Suprapubic skin (tissue), 4 donors: ENCODE measurements around the gene DIAPH1. TPM values are rescaled to one million over a fixed set of nuclear protein-coding genes. Genes with fewer than 3 reads are reported as not detected.

Experiments used
- DNase-seq, 2 donors: peaks; one replicate each; pipeline ENCODE4 v3.0.0-alpha.2; 2019; ENCODE audit warnings: low spot score in 2 of 2
- H3K27ac ChIP-seq: fragments of 200-600 bp; sonication (generic); one replicate; pipeline ENCODE4 v1.5.1; 2019
- H3K27me3 ChIP-seq: fragments of 200-600 bp; sonication (generic); one replicate; pipeline ENCODE4 v1.5.1; 2019
- H3K36me3 ChIP-seq: fragments of 200-600 bp; sonication (generic); one replicate; pipeline ENCODE4 v1.5.1; 2019
- H3K4me1 ChIP-seq: fragments of 200-600 bp; sonication (generic); one replicate; pipeline ENCODE4 v1.5.1; 2019
- H3K4me3 ChIP-seq: fragments of 200-600 bp; sonication (generic); one replicate; pipeline ENCODE4 v1.5.1; 2019; ENCODE audit warnings: mild to moderate bottlenecking
- H3K9me3 ChIP-seq: fragments of 200-600 bp; sonication (generic); one replicate; pipeline ENCODE4 v1.5.1; 2019
- EP300 ChIP-seq: sonication (generic); formaldehyde crosslinking; IDR thresholded peaks from one replicate; pipeline ENCODE4 v1.6.1; 2017; ENCODE audit warnings: antibody characterized with exemption
- POLR2A ChIP-seq, 2 donors: fragments of 450-650 bp; IDR thresholded peaks; one replicate each; pipeline ENCODE4 v1.6.1; 2017; ENCODE audit warnings: antibody characterized with exemption in 2 of 2, mild to moderate bottlenecking in 2 of 2, moderate library complexity in 2 of 2
- POLR2AphosphoS5 ChIP-seq, 3 donors: sonication (generic); formaldehyde crosslinking; IDR thresholded peaks; one replicate each; pipeline ENCODE4 v1.6.1; 2017; ENCODE audit warnings: antibody characterized with exemption in 3 of 3
- WGBS: methylation state at CpG from one replicate; pipeline ENCODE4 v1.1.5; 2018; 5-methylcytosine and 5-hydroxymethylcytosine counted together
- total RNA-seq, 4 donors: library from RNA; depleted of rRNA; stranded (reverse); fragments of >200 nt; gene quantifications; one replicate each; pipeline ENCODE4 v1.1.0, GENCODE V29; 2016
- TF ChIP-seq, protein P1 (sequence below), 2 donors: fragments of 200-600 bp in 1 of 2; fragments of 450-650 bp in 1 of 2; sonication (generic) in 1 of 2; IDR thresholded peaks; one replicate each; pipeline ENCODE4 v1.5.1; 2016 to 2019; ENCODE audit warnings: antibody characterized with exemption in 2 of 2, mild to moderate bottlenecking in 1 of 2, moderate library complexity in 1 of 2

Gene DIAPH1
- total RNA-seq, 4 donors from 2014 or later: 83.0 to 115 (median 95.1) TPM

DNA sequence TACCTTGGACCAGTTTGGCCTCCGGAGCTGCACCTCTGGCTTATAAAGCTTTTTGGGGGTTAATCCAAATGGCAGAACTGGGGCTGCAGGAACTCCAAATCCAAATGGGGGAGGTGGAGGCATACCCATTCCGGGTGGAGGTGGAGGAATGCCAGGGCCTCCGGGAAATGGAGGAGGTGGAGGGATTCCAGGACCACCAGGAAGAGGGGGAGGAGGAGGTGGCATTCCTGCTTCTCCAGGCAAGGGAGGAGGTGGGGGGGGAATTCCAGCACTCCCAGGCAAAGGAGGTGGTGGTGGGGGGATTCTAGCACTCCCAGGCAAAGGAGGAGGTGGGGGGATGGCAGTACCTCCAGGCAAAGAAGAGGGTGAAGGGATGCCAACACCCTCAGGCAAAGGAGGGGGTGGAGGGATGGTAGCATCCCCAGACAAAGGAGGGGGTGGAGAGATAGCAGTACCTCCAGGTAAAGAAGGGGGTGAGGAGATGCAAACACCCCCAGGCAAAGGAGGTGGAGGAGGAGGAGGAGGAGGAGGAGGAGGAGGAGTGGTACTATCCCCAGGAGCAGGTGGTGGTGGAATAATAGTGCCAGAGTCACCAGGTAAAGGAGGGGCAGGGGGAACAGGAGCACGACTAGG lies 45.2 kb downstream of the DIAPH1 start:
- H3K27me3 ChIP-seq: no peaks in the 10 kb centered on the region
- H3K36me3 ChIP-seq: peaks cover 95% of the 10 kb centered on the region
- no peak overlapping the region for H3K4me3 ChIP-seq
- TF ChIP-seq POLR2AphosphoS5 (IDR thresholded peaks at IDR 0.05) (no peak), EP300 (no peak), POLR2A (IDR thresholded peaks at IDR 0.05) (no peak)
- TF ChIP-seq, protein P1, sequence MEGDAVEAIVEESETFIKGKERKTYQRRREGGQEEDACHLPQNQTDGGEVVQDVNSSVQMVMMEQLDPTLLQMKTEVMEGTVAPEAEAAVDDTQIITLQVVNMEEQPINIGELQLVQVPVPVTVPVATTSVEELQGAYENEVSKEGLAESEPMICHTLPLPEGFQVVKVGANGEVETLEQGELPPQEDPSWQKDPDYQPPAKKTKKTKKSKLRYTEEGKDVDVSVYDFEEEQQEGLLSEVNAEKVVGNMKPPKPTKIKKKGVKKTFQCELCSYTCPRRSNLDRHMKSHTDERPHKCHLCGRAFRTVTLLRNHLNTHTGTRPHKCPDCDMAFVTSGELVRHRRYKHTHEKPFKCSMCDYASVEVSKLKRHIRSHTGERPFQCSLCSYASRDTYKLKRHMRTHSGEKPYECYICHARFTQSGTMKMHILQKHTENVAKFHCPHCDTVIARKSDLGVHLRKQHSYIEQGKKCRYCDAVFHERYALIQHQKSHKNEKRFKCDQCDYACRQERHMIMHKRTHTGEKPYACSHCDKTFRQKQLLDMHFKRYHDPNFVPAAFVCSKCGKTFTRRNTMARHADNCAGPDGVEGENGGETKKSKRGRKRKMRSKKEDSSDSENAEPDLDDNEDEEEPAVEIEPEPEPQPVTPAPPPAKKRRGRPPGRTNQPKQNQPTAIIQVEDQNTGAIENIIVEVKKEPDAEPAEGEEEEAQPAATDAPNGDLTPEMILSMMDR (IDR thresholded peaks at IDR 0.05): no peak
- no peak for DNase-seq
- WGBS: 66% methylated on average over 4 of the region's 4 CpGs
- H3K27ac ChIP-seq: no peak overlapping the region
- H3K9me3 ChIP-seq: no peaks in the 10 kb centered on the region
- H3K4me1 ChIP-seq: no peaks in the 10 kb centered on the region

DNA sequence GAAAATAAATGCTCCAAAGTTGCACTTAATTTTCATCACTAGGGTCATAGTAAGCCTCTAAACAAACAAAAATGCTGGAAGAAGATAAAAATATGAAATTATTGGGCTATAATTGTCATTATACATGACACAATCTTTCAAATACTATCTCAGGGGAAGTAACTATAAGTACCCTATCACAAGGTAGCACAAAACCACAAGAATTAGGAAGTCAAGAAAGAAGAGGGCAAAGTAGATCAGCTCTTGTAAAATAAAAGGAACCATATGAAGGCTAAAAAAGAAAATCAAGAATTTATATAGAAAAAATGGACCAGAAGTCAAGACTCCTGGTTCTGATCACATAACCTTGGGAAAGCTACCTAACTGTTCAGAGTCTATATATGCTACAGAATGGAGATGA lies 48.1 kb downstream of the DIAPH1 start:
- peaks cover 69% of the 10 kb centered on the region for H3K36me3 ChIP-seq

GRCh38 chr5:141567513-141568117 lies 51.2 kb downstream of the DIAPH1 start:
- no peak overlapping the region for H3K4me3 ChIP-seq
- H3K27ac ChIP-seq: no peak overlapping the region
- H3K27me3 ChIP-seq: no peaks in the 10 kb centered on the region
- DNase-seq: no peak
- H3K36me3 ChIP-seq: peaks cover 40% of the 10 kb centered on the region
- TF ChIP-seq, protein P1 (IDR thresholded peaks at IDR 0.05): peak; percentile 73 to 83
- no peak for TF ChIP-seq EP300
- no peak for TF ChIP-seq POLR2A (IDR thresholded peaks at IDR 0.05)
- no peak for TF ChIP-seq POLR2AphosphoS5 (IDR thresholded peaks at IDR 0.05)
- 44% methylated on average over 2 of the region's 2 CpGs for WGBS
- peaks cover 12% of the 10 kb centered on the region for H3K4me1 ChIP-seq
- H3K9me3 ChIP-seq: no peaks in the 10 kb centered on the region

More for the DNA sequence above, 48.1 kb downstream of the DIAPH1 start:
- TF ChIP-seq, protein P1 (IDR thresholded peaks at IDR 0.05): no peak
- TF ChIP-seq POLR2A (IDR thresholded peaks at IDR 0.05): no peak
- no peak for TF ChIP-seq EP300
- TF ChIP-seq POLR2AphosphoS5 (IDR thresholded peaks at IDR 0.05): no peak
- H3K4me3 ChIP-seq: no peak overlapping the region
- no peaks in the 10 kb centered on the region for H3K4me1 ChIP-seq
- no peak for DNase-seq
- no peaks in the 10 kb centered on the region for H3K27me3 ChIP-seq
- H3K27ac ChIP-seq: no peak overlapping the region
- H3K9me3 ChIP-seq: no peaks in the 10 kb centered on the region

- WGBS: 95% methylated on average over 8 of the region's 8 CpGs
- Histone ChIP-seq H3K4me3 (no peak overlapping the region), H3K27ac (no peak overlapping the region), H3K27me3 (no peaks in the 10 kb centered on the region), H3K9me3 (no peaks in the 10 kb centered on the region), H3K36me3 (peaks cover 28% of the 10 kb centered on the region), H3K4me1 (peaks cover 21% of the 10 kb centered on the region)
- DNase-seq: no peak
- TF ChIP-seq POLR2A (IDR thresholded peaks at IDR 0.05): no peak
- no peak for TF ChIP-seq POLR2AphosphoS5 (IDR thresholded peaks at IDR 0.05)
- TF ChIP-seq, protein P1 (IDR thresholded peaks at IDR 0.05): no peak
- TF ChIP-seq EP300: no peak
Measured at GRCh38 chr5:141565826-141566570, 52.8 kb downstream of the DIAPH1 start.

DNA sequence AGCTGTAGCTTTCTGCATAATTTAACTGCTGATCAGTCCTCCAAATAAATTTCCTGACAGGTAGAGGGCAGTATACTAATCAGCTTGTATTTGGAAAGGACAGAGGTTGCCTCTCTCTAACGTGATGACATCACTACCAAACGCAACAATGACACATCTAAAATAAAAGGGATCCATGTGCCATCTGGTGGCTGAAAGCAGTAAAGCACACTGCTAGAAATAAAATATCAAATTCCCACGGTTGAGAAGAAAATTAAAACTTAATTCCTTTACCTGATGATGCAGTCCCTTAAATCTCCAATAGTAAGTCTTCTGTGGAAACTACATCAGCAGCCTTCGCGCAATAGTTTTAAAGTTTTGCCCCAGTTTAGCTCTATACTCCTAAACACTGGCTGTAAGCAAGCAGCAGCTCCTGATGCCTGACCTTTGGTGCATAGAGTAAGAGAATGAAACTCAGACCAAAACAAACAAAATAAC lies 54.5 kb downstream of the DIAPH1 start:
- no peak overlapping the region for H3K4me3 ChIP-seq
- H3K4me1 ChIP-seq: peaks cover 35% of the 10 kb centered on the region
- DNase-seq: no peak
- H3K36me3 ChIP-seq: peaks cover 14% of the 10 kb centered on the region
- peak overlapping the region; percentile 69 for H3K27ac ChIP-seq
- TF ChIP-seq, protein P1 (IDR thresholded peaks at IDR 0.05): peak; percentile 89 to 100
- TF ChIP-seq EP300 (no peak), POLR2AphosphoS5 (IDR thresholded peaks at IDR 0.05) (peak in 2 of 3 donors; percentile 59 to 79), POLR2A (IDR thresholded peaks at IDR 0.05) (no peak)
- no peaks in the 10 kb centered on the region for H3K9me3 ChIP-seq
- H3K27me3 ChIP-seq: no peaks in the 10 kb centered on the region
- 26% methylated on average over 5 of the region's 5 CpGs for WGBS
